GM12872 (cell line): ENCODE data around the gene CROCC2.

Experiments used
- TF ChIP-seq, protein P1 (sequence below): IDR thresholded peaks from 3 replicates; pipeline ENCODE4 v1.5.1; 2011; ENCODE audit warnings: low read depth, mild to moderate bottlenecking, low read length, moderate library complexity; ENCODE audit not compliant: insufficient read depth

The CROCC2 gene

DNA sequence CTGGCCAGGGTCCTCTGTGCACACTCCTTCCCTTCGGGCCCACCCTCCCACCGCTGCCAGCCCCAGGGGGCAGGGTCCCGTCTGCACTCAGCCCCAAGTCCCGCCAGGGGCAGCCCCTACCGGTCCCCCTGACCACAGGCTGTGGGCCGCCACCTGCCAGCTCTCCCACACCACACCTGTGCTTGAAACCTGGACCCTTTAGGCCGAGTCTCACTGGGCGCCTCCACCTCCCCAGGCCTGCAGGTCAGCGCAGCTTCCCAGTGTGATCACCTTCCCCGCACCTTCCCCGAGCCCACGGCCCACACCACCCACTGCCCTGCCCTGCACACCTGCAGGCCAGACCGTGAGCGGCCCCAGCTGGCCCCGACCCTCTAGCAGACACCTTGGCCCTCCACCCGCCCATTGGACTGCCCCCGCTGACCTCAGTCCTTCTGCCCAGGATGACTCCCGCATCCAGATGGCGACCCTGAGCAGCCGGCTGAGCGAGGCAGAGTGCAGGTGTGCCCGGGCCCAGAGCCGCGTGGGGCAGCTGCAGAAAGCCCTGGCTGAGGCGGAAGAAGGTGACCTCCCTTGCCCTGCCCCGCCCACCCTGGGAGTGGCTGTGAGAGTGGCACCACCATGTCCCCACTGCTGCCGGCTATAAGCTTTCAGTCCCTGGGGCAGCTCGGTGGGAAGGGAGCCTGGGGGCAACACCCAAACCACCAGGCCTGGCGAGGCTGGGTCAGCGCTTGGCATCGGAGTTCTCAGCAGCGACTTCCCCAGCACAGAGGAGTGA, 61.0 kb downstream of the CROCC2 start:
- TF ChIP-seq, protein P1, sequence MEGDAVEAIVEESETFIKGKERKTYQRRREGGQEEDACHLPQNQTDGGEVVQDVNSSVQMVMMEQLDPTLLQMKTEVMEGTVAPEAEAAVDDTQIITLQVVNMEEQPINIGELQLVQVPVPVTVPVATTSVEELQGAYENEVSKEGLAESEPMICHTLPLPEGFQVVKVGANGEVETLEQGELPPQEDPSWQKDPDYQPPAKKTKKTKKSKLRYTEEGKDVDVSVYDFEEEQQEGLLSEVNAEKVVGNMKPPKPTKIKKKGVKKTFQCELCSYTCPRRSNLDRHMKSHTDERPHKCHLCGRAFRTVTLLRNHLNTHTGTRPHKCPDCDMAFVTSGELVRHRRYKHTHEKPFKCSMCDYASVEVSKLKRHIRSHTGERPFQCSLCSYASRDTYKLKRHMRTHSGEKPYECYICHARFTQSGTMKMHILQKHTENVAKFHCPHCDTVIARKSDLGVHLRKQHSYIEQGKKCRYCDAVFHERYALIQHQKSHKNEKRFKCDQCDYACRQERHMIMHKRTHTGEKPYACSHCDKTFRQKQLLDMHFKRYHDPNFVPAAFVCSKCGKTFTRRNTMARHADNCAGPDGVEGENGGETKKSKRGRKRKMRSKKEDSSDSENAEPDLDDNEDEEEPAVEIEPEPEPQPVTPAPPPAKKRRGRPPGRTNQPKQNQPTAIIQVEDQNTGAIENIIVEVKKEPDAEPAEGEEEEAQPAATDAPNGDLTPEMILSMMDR, result no peak

DNA sequence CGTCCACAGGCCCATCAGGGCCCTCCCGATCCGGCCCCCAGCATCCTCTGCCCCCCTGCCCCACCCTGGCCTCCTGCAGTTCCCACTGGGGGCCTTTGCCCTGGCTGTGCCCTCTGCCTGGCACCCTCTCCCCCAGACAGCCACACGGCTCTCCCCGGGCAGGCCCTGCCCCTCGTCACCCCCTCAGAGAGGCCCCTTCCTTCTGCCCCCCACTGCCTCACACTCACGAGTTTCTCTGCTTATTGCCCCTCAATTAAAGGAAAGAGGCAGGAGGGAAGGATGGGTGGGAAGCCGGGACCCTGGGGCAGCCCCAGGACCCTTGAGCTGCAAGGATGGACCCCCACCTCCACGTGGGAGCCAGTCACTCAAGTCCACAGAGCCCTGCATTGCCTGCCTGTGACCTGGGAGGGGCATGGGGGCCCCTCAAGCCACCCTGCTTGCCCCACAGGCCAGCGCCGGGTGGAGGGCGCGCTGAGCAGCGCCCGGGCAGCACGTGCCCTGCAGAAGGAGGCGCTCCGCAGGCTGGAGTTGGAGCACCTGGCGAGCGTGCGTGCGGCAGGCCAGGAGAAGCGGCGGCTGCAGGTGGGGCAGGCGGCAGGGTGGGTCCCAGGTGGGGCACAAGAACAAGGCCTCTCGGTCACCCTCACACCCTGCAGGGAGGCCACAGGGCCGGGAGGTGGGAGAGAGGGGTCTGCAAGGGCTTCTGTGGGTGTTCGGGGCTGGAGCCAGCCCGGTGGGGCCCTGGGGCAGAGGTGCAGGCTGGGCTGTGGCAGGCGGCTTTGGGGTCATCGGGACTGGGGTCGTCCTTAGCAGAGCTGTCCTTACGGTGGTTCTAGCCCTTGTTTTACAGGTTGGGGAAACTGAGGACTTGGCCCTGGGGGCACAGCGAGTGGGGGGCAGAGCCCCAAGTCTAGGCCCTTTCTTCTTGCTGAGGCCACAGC, 61.8 kb downstream of the CROCC2 start:
- TF ChIP-seq, protein P1, result no peak

DNA sequence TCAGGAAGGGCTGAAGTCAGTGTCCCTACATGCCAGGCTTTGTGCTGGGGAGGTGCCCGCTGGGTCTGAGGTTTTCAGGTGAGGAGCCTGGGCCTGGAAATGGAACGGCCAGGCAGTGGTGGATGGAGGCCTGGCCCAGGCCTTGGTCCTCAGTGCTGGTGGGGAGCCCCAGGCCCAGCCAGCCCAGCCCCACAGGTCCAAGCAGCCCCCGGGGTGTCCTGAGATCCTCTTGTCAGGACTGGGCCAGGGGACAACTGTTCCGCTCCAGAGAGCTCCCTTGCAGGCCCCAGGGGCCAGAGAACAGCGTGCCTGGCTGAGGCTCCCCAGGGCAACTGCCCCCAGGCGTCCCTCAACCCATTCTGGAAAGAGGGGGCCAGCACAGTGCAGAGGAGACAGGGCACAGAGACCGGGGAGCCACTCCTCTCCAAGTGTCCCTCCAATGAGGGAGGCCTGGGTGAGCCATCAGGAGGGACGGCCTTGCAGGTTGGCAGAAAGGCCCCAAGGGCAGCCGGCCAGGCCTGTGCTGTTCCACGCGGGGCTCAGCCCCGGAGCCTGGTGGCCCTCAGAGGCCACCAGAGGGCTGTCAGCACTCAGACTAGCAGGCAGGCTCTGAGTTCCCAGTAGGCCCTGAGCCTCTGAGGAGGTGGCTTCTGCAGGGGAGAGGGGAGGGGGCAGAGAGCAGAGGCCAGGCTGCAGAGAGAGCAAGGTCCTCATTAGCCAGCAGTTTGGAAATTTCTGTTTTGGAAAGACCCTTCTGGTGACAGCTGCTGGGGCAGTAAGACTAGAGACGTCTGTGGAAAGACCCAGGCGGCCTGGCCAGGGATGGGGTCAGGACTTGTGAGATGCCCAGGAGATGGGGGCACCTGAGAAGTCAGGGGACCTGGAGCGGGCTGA, 62.8 kb downstream of the CROCC2 start:
- TF ChIP-seq, protein P1, result no peak

DNA sequence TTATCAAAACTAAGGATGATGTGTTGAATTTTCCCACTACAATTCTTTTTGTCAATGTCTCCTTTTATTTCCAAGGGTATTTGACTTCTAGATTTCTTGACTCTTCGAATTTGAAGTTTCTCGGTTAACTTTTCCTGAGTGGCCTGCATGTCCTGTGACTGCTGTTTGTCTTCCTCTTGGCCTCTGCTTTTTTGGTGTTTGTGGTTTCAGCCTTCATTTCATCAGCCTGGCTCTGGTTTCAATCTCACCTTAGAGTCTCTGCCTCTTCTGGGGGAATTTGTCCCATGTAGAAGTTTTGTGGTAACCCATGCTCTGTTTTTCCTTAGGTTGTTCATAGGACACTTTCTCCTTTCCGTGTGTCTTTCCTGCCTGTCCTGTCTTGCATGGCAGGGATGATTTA, 64.0 kb downstream of the CROCC2 start:
- TF ChIP-seq, protein P1, result no peak

DNA sequence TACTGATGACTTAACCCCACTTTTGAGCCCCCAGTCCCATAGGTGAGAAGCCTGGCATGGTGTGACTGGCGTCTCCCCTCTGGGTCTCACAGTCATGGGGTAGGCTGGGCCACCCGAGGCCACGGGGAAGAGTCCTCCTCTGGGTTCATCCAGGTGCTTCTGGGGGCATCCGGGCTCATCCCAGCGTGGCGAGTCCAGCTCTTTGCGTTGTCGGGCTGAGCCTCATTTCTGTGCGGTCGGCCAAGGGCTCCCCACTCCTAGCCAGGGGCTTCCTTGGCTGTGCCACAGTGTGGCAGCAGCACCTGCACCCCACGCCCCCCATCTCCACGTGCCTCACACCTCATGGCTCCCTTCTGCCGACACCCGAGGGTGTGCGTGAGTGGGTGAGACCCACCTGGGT, 64.7 kb downstream of the CROCC2 start:
- TF ChIP-seq, protein P1, result no peak

DNA sequence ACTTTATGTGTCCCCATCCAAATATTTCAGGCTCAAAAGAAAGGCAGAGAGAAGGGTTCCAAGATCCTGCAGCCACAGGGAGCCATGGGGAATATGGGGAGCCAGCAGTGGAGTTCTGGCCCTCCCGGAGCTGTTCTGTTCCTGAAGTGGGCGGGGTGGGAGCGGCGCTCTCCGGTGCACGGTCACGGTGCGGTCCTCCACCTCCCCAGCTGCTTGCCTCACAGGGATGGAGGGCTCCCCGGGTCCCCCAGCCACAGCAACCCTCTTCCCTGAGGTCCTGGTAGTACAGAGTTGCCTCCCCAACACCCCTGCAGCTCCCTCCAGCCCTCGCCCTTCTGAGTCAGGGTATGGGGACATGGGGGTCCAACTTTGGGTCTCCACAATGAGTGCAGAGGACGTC, 66.1 kb downstream of the CROCC2 start:
- TF ChIP-seq, protein P1, result no peak
